SH-SY5Y (cell line): ENCODE data around the gene SBF1.

Source experiments
- GATA2 ChIP-seq: IDR thresholded peaks from 2 replicates; pipeline ENCODE4 v1.6.1; 2011; ENCODE audit warnings: mild to moderate bottlenecking, low read depth, low read length
- GATA3 ChIP-seq: IDR thresholded peaks from 2 replicates; pipeline ENCODE4 v1.6.1; 2011; ENCODE audit warnings: low read depth, mild to moderate bottlenecking, low read length, moderate library complexity

The SBF1 gene

GRCh38 chr22:50456466-50457234, 18.2 kb downstream of the SBF1 start:
- TF ChIP-seq GATA2 (no peak), GATA3 (no peak)

- no peak for TF ChIP-seq GATA2
- TF ChIP-seq GATA3: no peak
Observed at GRCh38 chr22:50456026-50456425, 18.8 kb downstream of the SBF1 start.

GRCh38 chr22:50455201-50455600, 19.6 kb downstream of the SBF1 start:
- TF ChIP-seq GATA3: no peak
- TF ChIP-seq GATA2: no peak

GRCh38 chr22:50454556-50455075, 20.2 kb downstream of the SBF1 start:
- TF ChIP-seq GATA3 (no peak), GATA2 (no peak)

GRCh38 chr22:50452649-50453048, 22.2 kb downstream of the SBF1 start:
- TF ChIP-seq GATA2: no peak
- TF ChIP-seq GATA3: no peak

GRCh38 chr22:50447576-50448551, 27.0 kb downstream of the SBF1 start:
- TF ChIP-seq GATA2: no peak

- TF ChIP-seq GATA3 (no peak), GATA2 (no peak)
Observed at GRCh38 chr22:50446708-50447575, 27.9 kb downstream of the SBF1 start.

- TF ChIP-seq GATA3 (no peak), GATA2 (no peak)
Observed at GRCh38 chr22:50445880-50446707, 28.7 kb downstream of the SBF1 start.

- TF ChIP-seq GATA3 (no peak), GATA2 (no peak)
Observed at GRCh38 chr22:50445071-50445879, 29.6 kb downstream of the SBF1 start.

- no peak for TF ChIP-seq GATA3
- TF ChIP-seq GATA2: no peak
Observed at GRCh38 chr22:50444663-50445062, 30.2 kb downstream of the SBF1 start.

GRCh38 chr22:50443801-50444625, 30.8 kb downstream of the SBF1 start:
- TF ChIP-seq GATA2 (no peak), GATA3 (no peak)

GRCh38 chr22:50443197-50443596, 31.6 kb downstream of the SBF1 start:
- no peak for TF ChIP-seq GATA3
- no peak for TF ChIP-seq GATA2
